ENCODE results near the gene NUDT7.

The NUDT7 gene

GRCh38 chr16:77788181-77789084 is 66.1 kb downstream of the NUDT7 start, which contains the start of gene VAT1L:
TSS of gene VAT1L (plus strand) at chr16:77788564. CDS start at chr16:77788683, 119 bp downstream.
- H3K27ac ChIP-seq (ENCODE audit: low read depth, low read length, poor library complexity, severe bottlenecking) = no peak within 1 kb of the TSS
- H3K27me3 ChIP-seq (ENCODE audit: insufficient read depth, low read length) = no peaks in the 10 kb centered on the region
- no peaks in the 10 kb centered on the region for H3K4me1 ChIP-seq (ENCODE audit: insufficient read depth, low read length, severe bottlenecking)
- no peaks in the 10 kb centered on the region for H3K79me2 ChIP-seq (ENCODE audit: insufficient read depth, low read length)
- H4K20me1 ChIP-seq (ENCODE audit: insufficient read depth, low read length) = no peaks in the 10 kb centered on the region
- H3K36me3 ChIP-seq (ENCODE audit: insufficient read depth, low read length) = no peaks in the 10 kb centered on the region
- H3F3A ChIP-seq (ENCODE audit: insufficient read depth, low read length) = no peaks in the 10 kb centered on the region
- H3K4me2 ChIP-seq (ENCODE audit: low read length) = no peak within 1 kb of the TSS
- no peak within 1 kb of the TSS for H3K9ac ChIP-seq (ENCODE audit: low read length)
- H3K4me3 ChIP-seq (ENCODE audit: low read depth, low read length, poor library complexity, severe bottlenecking) = no peak within 1 kb of the TSS
- no peaks in the 10 kb centered on the region for H3K9me2 ChIP-seq (ENCODE audit: low read depth, low read length)
- no peak for TF ChIP-seq CTCF (IDR thresholded peaks at IDR 0.05; ENCODE audit: low read length)
- no peak for TF ChIP-seq EZH2 (IDR thresholded peaks at IDR 0.05; ENCODE audit: borderline replicate concordance, low read length)
- H2AFZ ChIP-seq (ENCODE audit: low read length) = no peak within 1 kb of the TSS
- no peaks in the 10 kb centered on the region for H3K9me3 ChIP-seq (ENCODE audit: low read length)

DNA sequence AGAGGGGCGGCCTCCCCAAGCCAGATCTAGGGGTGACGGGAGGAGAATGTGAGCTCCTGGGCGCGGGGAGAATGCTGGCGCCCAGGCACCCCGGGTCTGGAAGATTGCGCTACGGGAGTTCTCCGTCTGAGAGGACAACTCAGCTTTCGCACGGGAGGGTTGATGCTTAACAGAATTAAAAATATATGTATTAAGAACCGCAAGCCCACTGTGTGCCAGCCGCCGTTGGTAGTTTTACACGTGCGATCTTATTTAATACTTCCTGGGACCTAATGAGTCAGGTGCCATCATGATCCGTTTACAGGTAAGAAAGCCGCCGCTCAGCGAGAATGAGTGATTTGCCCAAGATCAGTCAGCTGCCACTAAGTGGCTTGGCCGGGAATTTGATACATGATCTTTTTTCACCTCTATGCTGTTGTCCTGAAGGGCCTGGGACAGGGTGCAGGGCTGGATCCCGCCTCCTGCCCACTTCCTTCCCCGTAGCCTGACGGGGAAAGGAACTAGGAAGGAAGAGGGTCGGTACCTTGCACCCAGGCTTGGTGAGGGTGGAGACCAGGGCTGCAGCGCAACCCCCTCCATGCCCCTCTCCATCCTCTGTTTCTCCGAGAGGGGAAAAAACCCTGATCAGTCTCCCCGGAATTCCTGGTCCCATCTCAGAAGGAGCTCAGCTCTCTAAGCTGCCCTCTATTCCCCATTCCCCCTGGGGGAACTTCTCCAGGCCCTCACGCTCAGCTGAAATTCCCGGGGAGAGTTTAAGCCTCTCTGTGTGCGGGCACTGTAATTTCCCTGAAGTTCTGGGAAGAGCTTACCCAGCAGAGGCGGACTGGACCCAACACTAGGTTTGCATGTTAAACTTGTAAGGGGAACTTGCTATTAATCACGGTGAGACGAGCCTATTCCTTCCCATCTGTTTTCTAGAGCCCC is 67.0 kb downstream of the NUDT7 start:
- Histone ChIP-seq H3K27ac (ENCODE audit: low read depth, low read length, poor library complexity, severe bottlenecking) (no peak overlapping the region), H2AFZ (ENCODE audit: low read length) (no peak overlapping the region), H3F3A (ENCODE audit: insufficient read depth, low read length) (no peaks in the 10 kb centered on the region), H3K4me3 (ENCODE audit: low read depth, low read length, poor library complexity, severe bottlenecking) (no peak overlapping the region), H3K27me3 (ENCODE audit: insufficient read depth, low read length) (no peaks in the 10 kb centered on the region), H3K79me2 (ENCODE audit: insufficient read depth, low read length) (no peaks in the 10 kb centered on the region), H3K4me1 (ENCODE audit: insufficient read depth, low read length, severe bottlenecking) (no peaks in the 10 kb centered on the region), H3K4me2 (ENCODE audit: low read length) (no peak overlapping the region), H3K36me3 (ENCODE audit: insufficient read depth, low read length) (no peaks in the 10 kb centered on the region), H3K9me2 (ENCODE audit: low read depth, low read length) (no peaks in the 10 kb centered on the region), H3K9me3 (ENCODE audit: low read length) (no peaks in the 10 kb centered on the region), H3K9ac (ENCODE audit: low read length) (no peak overlapping the region), H4K20me1 (ENCODE audit: insufficient read depth, low read length) (no peaks in the 10 kb centered on the region)
- TF ChIP-seq EZH2 (IDR thresholded peaks at IDR 0.05; ENCODE audit: borderline replicate concordance, low read length) (no peak), CTCF (IDR thresholded peaks at IDR 0.05; ENCODE audit: low read length) (no peak)

DNA sequence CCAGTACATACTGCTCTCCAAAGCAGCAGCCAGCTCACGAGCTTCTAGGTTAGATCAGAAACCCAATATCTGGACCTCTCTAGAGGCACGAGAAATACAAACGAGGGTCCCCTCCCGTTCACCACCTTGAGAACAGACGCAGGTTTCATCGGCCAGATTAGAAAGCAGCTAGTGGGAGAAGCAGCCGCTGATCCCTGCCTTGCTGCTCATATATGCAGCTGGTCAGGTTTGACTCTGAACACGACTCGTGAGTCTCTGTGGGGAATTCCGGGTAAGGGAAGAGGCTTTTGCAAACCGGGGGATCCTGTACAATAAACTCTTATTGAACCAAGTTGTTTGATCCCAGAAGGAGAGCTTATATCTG is 67.7 kb downstream of the NUDT7 start:
- H3K27me3 ChIP-seq (ENCODE audit: insufficient read depth, low read length) = no peaks in the 10 kb centered on the region
- H3K4me1 ChIP-seq (ENCODE audit: insufficient read depth, low read length, severe bottlenecking) = no peaks in the 10 kb centered on the region
- no peak overlapping the region for H3K4me3 ChIP-seq (ENCODE audit: low read depth, low read length, poor library complexity, severe bottlenecking)
- H3K9ac ChIP-seq (ENCODE audit: low read length) = no peak overlapping the region
- no peaks in the 10 kb centered on the region for H4K20me1 ChIP-seq (ENCODE audit: insufficient read depth, low read length)
- TF ChIP-seq CTCF (IDR thresholded peaks at IDR 0.05; ENCODE audit: low read length) = no peak
- no peak for TF ChIP-seq EZH2 (IDR thresholded peaks at IDR 0.05; ENCODE audit: borderline replicate concordance, low read length)
- no peak overlapping the region for H3K27ac ChIP-seq (ENCODE audit: low read depth, low read length, poor library complexity, severe bottlenecking)
- no peak overlapping the region for H3K4me2 ChIP-seq (ENCODE audit: low read length)
- no peaks in the 10 kb centered on the region for H3K79me2 ChIP-seq (ENCODE audit: insufficient read depth, low read length)
- H3K9me2 ChIP-seq (ENCODE audit: low read depth, low read length) = no peaks in the 10 kb centered on the region
- no peak overlapping the region for H2AFZ ChIP-seq (ENCODE audit: low read length)
- H3K9me3 ChIP-seq (ENCODE audit: low read length) = no peaks in the 10 kb centered on the region
- no peaks in the 10 kb centered on the region for H3F3A ChIP-seq (ENCODE audit: insufficient read depth, low read length)
- H3K36me3 ChIP-seq (ENCODE audit: insufficient read depth, low read length) = no peaks in the 10 kb centered on the region

Data from OCI-LY1 (cell line).